ENCODE data around the gene BPI.
A peak's percentile ranks its signal among the peaks of the same experiment; 100 is the strongest.
"Not testable (repeated sequence)": the region's sequence is repeated elsewhere in the genome, so short reads cannot be mapped to it uniquely, and the experiment has no call there.

Gene BPI

DNA sequence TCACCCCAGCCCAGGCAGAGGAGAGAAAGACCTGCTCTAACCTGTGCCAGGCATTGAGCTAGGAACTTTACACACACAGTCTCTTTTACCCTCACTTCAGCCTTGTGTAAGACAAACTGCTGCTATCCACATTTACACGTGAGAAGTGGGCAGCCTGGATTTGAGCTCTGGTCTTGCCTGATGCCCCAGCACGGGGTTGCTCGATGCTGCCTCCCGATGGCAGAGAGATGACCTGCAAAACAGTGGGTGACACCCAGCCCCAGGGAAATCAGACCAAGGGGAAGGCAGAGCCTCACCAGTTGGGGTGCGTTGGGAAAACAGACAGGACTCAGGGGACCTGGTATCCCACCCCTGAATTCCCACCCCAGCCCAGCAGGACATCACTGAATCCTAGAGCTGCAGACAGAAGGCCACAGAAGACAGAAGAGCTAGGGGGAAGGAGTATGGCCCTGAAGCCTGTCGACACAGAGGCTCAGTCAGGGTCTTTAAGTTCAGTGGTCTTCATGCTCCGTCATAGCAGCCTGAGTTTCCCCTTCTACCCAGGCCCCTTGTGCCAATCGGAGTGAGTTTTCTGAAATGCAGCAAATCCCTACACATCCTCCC lies 990 bp downstream of the BPI start:
- DNase-seq (ENCODE audit: low read depth in 3 of 3) = peak in 1 of 3 experiments; percentile 18

DNA sequence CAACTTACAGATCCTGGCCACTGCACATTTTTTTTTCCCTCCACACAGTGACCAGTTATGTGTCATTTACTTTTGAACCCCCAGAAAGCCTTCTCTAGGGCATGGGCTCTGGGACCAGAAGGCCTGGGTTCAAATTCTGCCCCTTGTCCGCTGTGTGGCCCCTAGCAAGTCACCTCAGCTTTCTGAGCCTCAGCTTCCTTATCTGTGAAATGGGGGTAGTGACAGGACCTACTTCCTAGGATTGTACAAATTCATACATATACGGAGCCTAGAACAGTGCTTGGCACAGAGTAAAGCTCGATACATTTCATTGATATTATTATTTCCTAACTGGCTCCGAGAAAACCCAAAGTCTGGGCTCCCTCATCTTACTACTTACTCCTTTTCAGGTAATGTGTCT lies 1.6 kb downstream of the BPI start:
- no peak for DNase-seq (ENCODE audit: low read depth in 3 of 3)

DNA sequence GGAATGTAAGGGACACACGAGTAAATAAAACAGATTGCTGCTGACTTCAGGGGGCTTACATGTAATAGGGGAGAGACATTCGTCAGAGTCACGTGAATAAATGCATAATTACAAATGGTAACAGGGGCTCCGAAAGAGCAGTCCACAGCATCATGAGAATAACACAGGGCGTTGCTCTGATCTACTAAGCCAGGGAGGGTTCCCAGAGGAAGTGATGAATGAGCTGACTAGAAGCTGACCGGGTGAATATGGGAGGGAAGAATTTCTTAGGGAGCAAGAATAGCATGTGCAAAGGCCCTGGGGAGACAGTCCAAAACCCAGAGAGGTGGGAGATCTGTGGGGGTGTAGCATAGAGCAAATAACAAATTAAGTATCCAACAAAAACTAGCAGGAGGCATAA lies 2.4 kb downstream of the BPI start:
- DNase-seq (ENCODE audit: low read depth in 3 of 3) = no peak

DNA sequence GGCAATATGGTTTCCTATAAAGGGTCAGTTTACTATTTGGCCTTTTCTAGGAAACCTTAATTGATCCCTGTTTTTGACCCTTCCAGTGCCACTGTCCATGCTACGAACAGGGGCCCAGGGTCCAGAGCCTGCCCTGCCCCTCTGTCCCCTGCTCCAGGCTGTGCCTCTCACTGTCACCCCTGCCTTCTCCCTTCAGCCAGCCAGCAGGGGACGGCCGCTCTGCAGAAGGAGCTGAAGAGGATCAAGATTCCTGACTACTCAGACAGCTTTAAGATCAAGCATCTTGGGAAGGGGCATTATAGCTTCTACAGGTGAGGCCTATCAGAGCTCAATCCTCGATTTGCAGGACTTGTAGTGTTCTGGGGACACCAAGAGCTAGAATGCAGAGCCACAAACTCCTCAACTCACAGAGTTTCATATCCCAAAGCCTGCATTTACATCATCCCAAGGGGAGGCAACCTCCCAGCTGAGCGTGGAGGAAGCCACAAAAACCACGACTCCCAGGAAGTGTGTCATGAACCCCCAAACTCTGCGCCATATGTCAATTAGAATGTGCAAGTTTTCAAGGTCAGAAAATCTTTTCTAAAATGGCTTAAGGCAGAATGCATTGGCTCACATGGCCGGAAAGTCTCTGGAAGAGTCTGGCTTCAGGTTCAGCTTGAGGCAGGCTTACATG lies 3.6 kb downstream of the BPI start:
- no peak for DNase-seq (ENCODE audit: low read depth in 3 of 3)

DNA sequence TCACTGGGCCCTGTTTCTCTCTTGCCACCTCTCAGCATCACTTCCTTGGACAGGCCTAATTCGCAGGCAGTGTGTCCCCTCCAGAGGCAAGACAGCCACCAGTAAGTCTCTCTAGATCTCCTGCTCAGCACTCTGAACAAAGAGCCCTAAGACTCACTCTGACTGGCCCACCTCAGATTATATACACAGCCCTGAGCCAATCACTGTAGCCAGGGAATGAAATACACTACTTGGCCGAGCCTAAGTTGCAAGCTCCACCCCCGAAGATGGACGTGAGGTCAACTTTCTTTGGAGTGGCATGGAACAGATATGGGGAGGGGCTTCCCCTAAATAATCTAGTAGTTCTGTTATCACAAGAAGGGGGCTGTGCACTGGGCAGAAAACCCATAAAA lies 4.1 kb downstream of the BPI start:
- DNase-seq (ENCODE audit: low read depth in 3 of 3) = no peak

DNA sequence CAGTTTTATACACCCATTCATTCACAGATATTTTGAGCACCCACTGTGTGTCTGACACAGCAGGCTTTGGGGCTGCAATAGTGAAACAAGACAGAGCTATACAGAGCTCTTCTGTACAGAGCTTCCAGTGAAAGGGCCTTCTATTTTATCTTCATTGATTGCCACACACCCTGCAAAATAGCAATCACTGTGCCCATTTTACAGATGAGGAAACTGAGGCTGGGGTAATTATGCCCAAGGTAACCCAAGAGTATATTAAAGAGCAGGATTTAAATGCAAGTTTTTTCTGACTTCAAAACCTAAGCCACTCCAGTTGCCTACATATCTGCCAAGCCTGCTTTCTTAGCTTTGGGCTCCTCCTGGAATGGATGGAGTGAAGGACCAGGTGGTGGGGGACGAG lies 4.5 kb downstream of the BPI start:
- no peak for DNase-seq (ENCODE audit: low read depth in 3 of 3)

DNA sequence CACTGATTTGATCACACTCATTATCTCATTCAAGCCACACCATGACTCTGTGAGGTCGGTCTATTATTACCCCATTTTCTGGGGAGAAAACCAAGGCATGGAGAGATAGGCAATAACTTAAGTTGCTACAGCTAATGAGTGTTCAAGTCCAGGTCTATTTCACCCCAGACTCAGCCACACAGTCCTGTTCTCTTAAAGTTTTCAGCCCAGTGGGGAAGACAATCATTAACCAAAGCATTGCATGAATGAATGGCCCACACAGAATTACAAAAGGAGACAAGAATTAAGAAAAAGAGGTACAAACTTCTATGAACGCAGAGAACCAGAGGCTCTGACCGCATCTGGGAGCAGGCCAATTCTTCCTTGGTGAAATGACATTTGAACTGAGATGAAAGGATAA lies 7.1 kb downstream of the BPI start:
- no peak for DNase-seq (ENCODE audit: low read depth in 3 of 3)

DNA sequence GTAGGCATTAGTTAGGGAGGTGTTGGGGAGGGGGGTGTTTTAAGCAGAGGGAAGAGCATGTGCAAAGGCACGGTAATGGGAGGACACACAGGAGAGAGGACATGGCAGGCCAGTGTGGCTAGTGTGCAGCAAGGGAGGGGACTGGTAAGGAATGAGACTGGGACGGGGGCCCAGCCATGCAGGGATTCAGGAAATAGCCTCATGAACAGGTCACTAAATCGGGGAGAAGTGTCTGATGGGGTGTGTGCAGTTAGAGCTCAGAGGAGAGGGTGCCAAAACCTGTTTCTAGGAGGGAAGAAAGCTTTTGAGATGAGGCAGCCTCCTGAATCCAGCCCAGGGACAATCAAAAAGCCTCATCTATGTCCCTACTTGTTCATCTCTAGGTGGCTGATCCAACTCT lies 7.5 kb downstream of the BPI start:
- DNase-seq (ENCODE audit: low read depth in 3 of 3) = no peak

DNA sequence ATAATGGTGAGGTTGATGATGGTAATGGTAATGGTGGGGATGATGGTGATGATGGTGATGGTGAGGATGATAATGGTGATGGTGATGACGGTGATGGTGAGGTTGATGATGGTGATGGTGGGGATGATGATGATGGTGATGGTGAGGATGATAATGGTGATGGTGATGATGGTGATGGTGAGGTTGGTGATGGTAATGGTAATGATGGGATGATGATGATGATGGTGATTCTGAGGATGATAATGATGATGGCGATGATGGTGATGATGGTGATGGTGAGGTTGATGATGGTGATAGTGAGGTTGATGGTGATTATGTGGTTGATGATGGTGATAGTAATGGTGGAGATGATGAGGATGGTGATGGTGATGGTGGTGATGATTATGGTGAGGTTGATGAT lies 9.7 kb downstream of the BPI start:
- no peak for DNase-seq (ENCODE audit: low read depth in 3 of 3)

DNA sequence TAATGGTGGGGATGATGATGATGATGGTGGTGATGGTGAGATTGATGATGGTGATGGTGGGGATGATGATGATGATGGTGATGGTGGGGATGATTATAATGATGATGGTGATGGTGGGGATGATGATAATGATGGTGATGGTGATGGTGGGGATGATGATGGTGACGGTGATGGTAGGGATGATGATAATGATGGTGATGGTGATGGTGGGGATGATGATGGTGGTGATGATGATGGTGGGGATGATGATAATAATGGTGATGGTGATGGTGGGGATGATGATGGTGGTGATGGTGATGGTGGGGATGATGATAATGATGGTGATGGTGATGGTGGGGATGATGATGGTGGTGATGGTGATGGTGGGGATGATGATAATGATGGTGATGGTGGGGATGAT lies 10.4 kb downstream of the BPI start:
- DNase-seq (ENCODE audit: low read depth in 3 of 3) = not testable (repeated sequence)

DNA sequence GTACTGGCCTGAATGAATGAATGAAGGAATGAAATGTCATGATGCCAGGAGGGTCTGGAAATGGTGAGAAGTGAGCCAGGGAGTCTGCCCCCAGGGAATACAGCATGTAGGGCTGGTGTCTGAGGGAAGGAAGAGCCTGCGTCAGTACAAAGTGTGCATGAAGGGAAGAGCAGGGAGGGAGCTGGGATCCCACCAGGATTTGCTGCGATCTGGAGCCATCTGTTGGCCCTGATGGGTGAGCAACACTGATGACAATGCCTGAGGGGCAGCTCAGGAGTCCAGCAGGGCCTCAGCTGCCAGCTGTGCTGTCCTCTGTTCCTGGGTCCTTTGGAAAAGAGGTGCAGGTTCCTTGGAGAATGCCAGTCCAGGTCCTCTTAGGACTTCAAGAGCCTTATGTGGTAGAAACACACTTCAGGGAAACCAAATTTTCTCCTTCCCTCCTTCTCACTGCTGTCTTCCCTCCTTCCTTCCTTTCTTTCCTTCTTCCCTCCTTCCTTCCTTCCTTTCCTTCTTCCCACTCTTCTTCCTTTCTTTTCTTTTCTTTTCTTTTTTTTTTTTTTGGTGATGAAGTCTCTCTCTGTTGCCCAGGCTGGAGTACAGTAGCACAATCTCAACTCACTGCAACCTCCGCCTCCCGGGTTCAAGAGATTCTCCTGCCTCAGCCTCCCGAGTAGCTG lies 11.5 kb downstream of the BPI start:
- no peak for DNase-seq (ENCODE audit: low read depth in 3 of 3)

DNA sequence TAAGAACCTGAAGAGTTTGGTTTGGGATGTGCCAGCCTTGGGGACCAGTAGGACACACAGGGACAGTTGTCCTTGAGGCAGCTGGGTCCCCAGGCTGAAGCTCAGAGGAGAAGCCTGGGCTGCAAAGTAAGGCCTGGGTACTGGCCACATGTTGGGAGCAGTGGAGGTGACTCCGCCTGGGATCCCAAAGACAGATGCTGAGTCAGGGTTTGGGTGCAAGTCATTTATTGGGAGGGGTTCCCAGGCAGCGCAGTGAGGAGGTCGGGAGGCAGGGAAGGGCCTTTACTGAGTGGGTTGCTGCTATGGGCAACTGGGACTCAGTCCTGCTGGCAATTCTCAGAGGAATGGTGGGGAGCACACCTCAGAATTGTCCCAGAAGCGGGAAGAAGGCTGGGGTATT lies 12.4 kb downstream of the BPI start:
- DNase-seq (ENCODE audit: low read depth in 3 of 3) = no peak

DNA sequence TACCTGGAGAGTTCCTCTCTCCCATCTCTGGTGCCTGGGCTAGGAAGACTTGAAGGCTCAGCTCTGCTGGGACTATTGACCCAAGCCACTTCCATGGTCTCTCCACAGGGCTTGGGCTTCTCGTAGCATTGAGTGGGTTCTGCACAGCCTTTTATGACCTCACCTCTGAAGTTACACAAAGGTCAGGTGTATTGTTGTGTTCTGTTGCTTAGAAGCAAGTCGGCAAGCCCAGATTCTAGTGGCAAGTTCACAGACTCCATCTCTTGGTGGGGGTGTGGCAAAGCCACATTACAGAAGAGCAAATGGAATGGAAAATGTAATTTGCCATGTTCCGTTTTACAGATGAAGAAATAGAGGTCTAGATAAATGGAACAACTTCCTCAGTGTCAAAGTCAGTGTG lies 13.5 kb downstream of the BPI start:
- no peak for DNase-seq (ENCODE audit: low read depth in 3 of 3)

DNA sequence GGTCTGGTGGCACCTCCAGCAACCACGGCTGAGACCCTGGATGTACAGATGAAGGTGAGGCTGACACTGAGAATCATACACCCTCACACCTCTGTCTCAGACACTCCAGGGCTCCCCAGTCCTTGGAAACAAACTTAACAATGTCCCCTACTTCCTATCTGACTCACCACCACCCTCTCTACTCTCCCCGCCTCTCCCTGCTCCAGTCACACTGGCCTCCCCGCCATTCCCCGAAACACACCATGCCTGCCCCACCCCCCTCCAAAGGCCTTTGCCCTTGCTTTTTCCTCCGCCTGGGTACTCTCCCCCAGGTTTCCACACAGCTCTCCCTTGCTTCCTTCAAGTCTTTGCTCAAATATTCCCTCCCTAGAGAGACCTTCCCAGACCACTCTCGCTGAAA lies 16.3 kb downstream of the BPI start:
- DNase-seq (ENCODE audit: low read depth in 3 of 3) = no peak

DNA sequence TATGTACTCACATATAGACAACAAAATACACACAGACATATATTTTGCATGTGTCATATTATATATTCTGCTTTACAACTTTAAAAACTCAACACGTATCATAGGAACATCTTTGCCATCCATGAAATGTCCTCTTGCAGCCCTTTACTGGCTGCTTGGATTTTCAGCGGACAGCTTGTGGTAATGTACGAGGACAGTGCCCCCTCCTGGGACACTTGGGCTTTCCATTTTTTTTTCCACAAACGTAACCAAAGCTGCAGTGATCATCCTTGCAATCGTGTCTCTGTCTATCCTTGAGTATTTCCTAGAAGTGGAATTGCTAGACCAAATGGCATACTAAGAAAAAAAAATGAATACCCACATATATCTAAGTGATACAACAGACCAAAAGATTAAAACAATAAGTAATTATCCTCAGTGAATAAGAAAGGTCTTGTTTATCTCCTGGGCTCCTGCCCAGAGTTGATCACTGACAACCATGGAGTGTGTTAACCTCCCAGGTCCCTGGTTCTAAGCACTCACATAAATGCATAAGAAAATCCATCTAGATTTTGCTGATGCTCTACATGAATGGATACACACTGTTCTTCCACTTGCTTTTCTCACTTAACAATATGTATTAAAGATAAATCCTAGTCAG lies 18.1 kb downstream of the BPI start:
- DNase-seq (ENCODE audit: low read depth in 3 of 3) = no peak

DNA sequence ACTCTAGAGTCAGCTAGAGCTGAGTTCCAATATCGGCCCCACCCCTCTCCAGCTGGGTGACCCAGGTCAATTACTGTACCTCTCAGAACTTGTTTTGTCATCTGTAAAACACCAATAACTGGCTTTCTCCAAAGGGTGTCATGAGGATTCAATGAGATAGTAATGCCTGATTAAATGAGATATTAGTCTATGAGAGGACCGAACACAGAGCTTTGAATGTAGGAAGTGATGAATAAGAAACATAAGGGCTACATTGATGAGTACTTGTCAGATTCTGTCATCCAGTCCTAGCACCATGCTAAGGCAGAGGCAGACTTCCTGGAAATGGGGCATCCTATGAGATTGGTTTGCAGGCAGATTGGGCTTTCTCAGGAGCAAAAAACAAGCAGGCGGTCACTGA lies 20.2 kb downstream of the BPI start:
- DNase-seq (ENCODE audit: low read depth in 3 of 3) = no peak

DNA sequence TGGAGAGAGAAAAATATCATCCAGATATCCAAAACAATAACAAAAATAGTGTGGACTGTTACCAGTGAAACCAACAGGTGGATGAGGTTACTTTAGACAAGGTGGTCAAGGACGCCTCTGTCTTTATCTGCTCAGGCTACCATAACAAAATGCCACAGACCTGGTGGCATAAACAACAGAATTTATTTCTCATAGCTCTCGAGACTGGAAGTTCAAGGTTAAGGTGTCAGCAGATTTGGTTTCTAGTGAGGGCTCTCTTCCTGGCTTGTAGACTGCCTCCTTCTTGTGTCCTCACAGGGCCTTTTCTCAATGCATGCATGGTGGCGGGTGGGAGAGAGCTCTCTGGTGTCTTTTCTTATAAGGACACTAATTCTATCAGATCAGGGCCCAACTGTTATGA lies 21.2 kb downstream of the BPI start:
- no peak for DNase-seq (ENCODE audit: low read depth in 3 of 3)

DNA sequence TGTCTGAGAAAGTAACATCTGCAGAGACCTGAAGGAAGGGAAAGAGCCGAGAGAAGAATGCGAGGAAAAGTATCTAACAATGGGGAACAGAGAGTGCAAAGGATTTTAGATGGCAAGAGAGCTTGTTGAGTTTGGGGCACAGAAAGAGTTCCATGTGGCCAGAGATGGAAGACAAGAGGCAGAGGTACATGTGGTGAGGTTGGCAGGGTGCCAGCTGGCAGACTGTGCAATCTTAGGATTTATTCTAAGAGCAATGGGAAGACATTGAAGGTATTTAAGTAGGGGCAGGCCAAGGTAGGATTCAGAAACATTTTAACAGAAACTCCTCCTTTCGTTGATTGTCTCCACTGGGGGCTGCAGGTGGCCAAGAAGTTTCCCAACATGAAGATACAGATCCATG lies 21.9 kb downstream of the BPI start:
- DNase-seq (ENCODE audit: low read depth in 3 of 3) = no peak

DNA sequence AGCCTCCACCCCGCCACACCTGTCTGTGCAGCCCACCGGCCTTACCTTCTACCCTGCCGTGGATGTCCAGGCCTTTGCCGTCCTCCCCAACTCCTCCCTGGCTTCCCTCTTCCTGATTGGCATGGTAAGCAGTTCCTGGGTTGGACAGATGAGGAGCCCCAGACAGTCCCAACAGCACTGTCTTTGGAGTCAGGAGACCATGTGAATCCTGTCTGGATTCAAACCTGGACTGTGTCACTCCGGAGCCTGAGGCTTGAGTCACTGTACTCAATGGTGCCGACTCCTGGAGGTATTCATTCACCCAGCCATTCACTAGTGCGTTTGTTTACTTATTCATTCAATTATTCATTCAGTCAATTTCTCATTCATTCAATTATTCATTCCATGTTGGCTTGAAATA lies 22.4 kb downstream of the BPI start:
- no peak for DNase-seq (ENCODE audit: low read depth in 3 of 3)

DNA sequence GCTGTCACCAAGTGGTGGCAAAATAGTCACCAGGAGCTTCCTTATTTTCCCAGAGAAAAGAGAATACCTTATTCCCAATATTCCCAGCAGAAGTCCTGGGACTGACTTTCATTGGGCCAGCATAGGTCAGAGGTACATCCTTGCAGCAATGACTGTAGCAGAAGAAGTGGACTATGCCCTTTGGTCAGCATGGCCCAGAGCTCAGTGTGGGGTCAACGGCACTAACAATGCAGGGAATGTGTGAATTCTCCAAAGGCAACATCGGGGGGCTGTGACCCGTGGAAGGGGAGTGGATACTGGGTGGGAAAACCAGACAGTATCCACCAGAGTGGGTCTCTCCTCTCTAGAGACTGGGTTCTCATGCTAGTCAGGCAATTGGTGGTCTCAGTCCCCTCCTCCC lies 26.7 kb downstream of the BPI start:
- no peak for DNase-seq (ENCODE audit: low read depth in 3 of 3)

DNA sequence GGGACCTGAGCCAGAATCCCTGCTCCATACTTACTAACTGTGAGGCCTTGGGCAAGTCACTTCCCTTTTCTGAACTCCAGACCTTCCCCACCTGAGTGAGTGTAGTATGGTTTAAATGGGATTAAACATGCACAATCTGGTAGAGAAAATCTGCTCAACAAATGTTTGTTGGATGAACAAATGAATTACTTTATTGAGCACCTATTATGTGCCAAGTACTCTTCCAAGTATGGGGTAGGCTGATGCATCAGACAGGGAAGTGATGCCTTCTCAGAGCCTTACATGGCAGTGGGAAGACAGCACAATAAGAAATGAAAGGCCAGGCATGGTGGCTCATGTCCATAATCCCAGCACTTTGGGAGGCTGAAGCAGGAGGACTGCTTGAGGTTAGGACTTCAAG lies 27.3 kb downstream of the BPI start:
- DNase-seq (ENCODE audit: low read depth in 3 of 3) = no peak

DNA sequence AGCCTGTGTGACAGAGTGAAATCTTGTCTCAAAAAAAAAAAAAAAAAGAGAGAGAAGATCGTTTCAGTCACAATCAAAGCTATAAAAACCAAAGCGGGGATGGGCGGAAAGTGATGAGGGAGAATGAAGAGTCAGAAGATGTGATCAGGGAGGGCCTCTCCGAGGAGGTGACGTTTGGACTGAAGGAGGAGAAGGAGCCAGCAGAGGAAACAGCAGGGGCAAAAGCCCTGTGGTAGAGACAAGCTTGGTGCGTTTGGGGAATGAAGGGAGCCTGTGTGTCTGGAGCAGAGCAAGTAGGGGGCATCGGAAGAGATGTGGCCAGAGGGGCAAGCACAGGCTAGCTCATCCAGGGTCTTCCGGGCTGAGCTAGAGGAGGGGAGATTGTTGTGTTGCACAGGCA lies 27.9 kb downstream of the BPI start:
- DNase-seq (ENCODE audit: low read depth in 3 of 3) = no peak

DNA sequence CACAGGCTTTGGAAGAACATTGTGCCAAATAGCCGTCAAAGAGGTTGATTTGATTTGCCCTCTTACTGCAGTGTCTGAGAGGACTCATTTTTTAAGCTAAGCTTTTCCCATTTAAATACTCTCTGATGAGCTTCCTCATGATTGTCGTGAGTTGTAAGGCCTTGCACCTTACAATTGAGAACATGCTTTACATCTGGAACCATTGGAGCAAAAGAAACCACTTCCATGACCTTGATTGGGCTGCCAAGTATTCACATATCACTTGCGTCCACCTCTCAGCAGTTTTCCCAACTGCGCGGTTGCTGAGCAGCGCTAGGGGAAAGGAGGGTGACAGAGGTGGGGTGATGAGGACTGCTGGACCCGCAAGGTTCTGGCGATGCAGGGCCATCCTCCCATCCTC lies 30.1 kb downstream of the BPI start:
- DNase-seq (ENCODE audit: low read depth in 3 of 3) = no peak
